ENCODE data around the gene DTX4.

DNA sequence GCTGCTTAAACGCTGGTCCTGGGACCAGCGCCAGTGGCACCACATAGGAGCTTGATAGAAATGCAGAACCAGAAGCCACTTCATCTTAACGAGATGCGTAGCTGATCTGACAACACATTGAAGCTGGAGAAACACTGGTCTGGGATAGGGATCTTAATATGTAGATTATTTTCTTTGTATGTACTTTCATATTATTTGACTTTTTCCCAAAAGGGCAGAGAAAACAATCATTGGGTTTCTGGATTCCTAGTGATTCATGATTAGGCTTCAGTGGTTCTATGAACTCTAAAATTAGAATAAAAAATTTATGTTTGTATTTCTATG lies 28.5 kb downstream of the DTX4 start:
- TF ChIP-seq, protein P1, sequence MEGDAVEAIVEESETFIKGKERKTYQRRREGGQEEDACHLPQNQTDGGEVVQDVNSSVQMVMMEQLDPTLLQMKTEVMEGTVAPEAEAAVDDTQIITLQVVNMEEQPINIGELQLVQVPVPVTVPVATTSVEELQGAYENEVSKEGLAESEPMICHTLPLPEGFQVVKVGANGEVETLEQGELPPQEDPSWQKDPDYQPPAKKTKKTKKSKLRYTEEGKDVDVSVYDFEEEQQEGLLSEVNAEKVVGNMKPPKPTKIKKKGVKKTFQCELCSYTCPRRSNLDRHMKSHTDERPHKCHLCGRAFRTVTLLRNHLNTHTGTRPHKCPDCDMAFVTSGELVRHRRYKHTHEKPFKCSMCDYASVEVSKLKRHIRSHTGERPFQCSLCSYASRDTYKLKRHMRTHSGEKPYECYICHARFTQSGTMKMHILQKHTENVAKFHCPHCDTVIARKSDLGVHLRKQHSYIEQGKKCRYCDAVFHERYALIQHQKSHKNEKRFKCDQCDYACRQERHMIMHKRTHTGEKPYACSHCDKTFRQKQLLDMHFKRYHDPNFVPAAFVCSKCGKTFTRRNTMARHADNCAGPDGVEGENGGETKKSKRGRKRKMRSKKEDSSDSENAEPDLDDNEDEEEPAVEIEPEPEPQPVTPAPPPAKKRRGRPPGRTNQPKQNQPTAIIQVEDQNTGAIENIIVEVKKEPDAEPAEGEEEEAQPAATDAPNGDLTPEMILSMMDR (conservative IDR thresholded peaks at IDR 0.05; ENCODE audit: low read depth, low read length) = no peak
- TF ChIP-seq CHD1 (IDR thresholded peaks at IDR 0.05; ENCODE audit: low read depth, low read length) = no peak
- TF ChIP-seq, protein P2, sequence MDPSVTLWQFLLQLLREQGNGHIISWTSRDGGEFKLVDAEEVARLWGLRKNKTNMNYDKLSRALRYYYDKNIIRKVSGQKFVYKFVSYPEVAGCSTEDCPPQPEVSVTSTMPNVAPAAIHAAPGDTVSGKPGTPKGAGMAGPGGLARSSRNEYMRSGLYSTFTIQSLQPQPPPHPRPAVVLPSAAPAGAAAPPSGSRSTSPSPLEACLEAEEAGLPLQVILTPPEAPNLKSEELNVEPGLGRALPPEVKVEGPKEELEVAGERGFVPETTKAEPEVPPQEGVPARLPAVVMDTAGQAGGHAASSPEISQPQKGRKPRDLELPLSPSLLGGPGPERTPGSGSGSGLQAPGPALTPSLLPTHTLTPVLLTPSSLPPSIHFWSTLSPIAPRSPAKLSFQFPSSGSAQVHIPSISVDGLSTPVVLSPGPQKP (IDR thresholded peaks at IDR 0.05; ENCODE audit: borderline replicate concordance, low read depth, low read length) = no peak
- TF ChIP-seq BHLHE40 (IDR thresholded peaks at IDR 0.05; ENCODE audit: low read depth, low read length) = no peak
- TF ChIP-seq RAD21 (IDR thresholded peaks at IDR 0.05; ENCODE audit: low read length) = no peak
- no peak for TF ChIP-seq POLR2A (IDR thresholded peaks at IDR 0.05; ENCODE audit: low read depth, low read length)
- TF ChIP-seq MXI1 (IDR thresholded peaks at IDR 0.05; ENCODE audit: borderline replicate concordance, low read depth, low read length) = no peak
- no peak for TF ChIP-seq MAFK (IDR thresholded peaks at IDR 0.05; ENCODE audit: low read depth, low read length)
- TF ChIP-seq, protein P3, sequence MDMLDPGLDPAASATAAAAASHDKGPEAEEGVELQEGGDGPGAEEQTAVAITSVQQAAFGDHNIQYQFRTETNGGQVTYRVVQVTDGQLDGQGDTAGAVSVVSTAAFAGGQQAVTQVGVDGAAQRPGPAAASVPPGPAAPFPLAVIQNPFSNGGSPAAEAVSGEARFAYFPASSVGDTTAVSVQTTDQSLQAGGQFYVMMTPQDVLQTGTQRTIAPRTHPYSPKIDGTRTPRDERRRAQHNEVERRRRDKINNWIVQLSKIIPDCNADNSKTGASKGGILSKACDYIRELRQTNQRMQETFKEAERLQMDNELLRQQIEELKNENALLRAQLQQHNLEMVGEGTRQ (IDR thresholded peaks at IDR 0.05; ENCODE audit: low read depth, low read length) = no peak
- no peak for TF ChIP-seq CEBPB (IDR thresholded peaks at IDR 0.05; ENCODE audit: low read depth, low read length)
- TF ChIP-seq NFE2L2 (IDR thresholded peaks at IDR 0.05; ENCODE audit: low read depth, low read length) = no peak
- TF ChIP-seq RFX5 (IDR thresholded peaks at IDR 0.05; ENCODE audit: low read depth, low read length) = no peak
